GM19468 (cell line): Measurements from ENCODE around the gene HDAC3.

ENCODE experiments used
- ATAC-seq: cut with Tn5 transposase; IDR thresholded peaks from one replicate; pipeline ENCODE4 v1.9.1; 2021; ENCODE audit warnings: mild to moderate bottlenecking, moderate library complexity, moderate number of reproducible peaks; ENCODE audit not compliant: unreplicated experiment; ENCODE audit errors: extremely low read depth

HDAC3 gene

DNA sequence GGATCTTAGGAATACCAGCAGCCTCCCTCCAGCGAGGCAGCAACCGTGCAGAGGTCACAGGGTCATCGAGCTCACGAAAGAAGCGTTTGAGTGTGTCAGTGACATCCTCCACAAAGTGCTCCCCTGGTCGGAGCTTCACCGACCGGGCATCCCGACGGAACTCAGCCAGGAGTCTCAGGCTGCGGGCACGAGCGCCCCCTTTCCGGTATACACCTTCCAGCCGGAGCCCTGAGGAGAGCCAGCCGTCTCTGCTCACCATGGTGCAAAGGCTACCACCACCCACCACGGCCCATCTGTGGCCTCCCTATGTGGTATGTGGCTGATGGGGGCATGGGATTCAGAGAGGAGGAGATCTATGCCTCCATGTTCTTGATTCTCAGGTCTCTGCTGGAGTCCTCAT, 25.4 kb upstream of the HDAC3 start:
- no peak for ATAC-seq

DNA sequence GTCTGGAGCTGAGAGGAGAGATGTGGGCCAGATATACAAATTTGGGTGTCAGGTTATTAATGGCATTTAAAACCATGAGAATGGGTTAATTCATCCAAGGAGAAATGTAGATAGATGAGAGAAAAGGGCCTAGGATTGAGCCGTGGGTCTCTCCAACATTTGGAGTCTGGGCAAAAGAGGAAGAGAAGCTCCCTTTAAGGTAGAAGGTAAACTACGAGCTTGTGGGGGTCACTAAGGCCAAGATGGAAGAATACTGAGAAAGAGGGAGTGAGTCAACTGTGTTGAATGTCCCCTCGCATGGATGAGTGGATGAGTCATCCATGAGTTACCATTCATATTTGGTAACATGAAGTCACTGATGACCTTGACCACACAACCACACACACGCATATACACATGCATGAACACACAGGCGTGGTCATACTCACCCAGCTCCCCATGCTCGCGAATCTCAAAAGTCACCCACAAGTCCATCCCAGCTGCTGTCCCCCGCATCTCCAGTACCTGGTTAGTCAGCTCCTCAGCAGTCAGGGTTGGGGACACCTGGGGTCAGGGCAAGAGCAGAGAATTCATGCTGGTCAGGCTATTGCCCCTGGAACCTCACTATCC, 21.4 kb upstream of the HDAC3 start:
- ATAC-seq = no peak

DNA sequence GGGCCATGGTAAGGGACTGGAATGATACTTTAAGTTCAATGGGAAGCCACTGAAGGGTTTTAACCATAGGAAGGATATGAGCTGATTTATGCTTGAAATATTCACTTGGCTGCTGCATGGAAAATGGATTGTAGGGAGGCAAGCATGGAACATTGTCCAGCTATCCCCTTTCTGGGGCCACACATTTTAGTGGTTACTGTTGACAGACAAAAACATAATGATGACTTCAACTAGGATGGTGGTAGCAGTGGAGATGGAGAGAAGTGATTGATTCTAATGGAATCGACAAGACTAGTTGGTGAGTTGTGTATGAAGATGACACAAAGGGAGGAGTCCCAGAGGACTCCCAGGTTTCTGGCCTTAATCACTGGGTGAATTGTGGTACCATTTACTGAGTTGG, 20.8 kb upstream of the HDAC3 start:
- ATAC-seq = no peak

DNA sequence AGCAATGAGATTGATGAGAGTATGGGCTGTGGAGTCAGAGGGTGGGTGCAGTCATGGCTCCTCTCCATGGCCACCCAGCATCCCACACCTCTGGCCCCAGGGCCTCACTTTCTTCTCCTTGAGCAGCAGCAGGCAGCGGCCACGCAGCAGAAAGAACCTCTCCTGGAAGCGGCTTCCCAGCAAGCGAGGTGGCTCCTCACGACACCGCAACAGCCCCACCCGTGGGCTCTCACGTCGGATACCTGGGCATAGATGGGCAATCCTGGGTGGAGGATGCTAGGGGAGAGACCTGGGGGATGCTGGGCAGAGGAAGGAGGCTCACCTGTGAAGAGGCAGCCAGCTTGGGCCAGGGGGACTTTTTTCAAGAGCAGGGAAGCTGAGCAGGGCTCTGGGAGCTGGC, 19.7 kb upstream of the HDAC3 start:
- no peak for ATAC-seq

DNA sequence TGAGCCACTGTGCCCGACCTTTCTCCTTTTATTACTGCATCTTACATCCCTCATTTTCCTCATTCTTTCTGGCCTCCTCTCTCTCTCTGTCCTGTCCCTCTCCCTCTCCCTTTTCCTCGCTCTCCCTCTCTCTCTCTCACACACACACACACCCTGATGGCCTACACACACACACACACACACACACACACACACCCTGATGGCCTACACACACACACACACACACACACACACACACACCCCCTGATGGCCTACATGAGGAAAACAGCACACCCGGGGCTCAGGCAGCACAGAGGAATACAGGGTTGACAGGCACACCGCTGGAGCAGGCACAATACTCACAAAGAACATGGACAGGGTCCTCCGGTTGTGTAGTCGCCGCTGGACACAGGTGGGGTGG, 18.4 kb upstream of the HDAC3 start:
- no peak for ATAC-seq

DNA sequence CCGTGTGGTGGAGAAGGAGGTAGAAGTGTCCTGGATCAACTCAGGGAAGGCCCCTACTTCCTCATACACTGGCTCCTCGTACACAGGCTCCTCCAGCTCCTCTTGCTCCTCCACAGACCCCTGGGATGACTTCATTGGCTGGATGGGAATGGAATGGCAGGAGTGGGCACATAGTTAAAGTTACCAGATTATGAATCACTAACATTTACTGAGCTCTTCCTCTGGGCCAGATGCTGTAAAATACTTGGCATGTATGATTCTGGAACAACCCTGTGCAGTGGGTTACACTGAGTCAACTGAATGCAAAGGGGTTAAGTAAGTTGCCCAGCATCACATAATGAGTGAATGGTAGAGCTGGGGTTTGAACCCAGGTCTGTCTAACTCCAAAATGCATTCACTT, 17.6 kb upstream of the HDAC3 start:
- ATAC-seq = no peak

DNA sequence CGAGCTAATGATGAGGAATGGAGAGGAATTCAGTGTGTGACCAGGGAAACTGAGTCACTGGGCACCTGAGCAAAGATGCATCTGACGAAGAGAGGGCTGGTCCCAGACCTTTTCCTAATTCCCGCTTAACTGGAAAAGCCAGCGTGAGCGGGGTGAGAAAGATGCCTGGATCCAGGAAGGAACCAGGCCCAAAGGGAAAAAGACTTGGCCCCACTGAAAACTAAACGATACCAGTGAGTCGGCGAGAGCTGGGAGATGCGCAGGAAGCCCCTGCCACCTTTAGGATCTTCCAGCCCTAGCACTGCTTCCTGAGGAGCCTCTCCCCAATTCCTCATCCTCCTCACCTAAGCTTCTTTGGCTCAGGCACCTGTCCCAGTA, 15.1 kb upstream of the HDAC3 start:
- no peak for ATAC-seq

DNA sequence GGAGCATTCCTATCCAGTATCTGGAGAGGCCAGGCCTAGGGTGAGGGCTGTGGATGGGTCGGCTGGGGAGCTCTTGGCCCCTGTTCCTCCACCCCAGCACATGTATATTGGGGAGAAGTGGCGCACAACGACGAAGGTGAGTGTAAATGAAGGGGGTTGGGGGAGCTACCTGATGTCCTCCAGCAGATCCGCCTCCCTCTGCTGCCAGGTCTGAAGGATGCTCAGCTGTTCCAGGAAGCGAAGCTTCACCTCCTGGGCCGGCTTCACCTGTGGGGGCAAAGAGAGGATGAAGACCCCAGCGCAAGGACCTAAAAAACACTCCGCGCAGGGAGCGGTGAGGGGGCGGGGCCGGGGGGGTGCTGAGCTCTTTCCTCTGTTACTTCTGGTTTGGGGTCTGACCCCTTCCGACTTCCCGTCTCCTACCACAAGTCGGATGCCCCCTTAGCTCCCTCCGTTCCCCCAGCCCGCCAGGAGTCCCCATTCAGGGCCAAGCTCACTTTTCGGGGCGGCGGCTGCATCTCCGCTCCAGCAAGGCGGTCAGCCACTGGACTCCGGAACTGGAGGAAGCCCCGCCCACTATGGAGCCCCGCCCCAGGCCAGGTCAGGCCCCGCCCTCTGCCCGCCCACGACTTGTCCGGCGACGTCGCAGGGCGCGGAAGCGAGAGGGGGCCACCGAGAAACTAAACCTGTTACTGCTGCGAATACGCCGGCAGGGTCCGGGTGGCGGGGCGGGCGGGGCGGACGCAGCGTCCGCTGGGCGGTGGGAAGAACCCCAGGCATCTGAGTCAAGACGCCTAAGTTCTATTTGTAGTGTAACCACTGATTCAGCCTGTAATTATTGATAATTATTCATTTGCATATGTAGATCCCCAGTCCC, 14.4 kb upstream of the HDAC3 start, which contains the start of gene FCHSD1:
FCHSD1 (minus strand) TSS at position 568 of the 877 bp plus-strand sequence; CDS start at position 518, 50 bp downstream.
- ATAC-seq = peak; percentile 41

DNA sequence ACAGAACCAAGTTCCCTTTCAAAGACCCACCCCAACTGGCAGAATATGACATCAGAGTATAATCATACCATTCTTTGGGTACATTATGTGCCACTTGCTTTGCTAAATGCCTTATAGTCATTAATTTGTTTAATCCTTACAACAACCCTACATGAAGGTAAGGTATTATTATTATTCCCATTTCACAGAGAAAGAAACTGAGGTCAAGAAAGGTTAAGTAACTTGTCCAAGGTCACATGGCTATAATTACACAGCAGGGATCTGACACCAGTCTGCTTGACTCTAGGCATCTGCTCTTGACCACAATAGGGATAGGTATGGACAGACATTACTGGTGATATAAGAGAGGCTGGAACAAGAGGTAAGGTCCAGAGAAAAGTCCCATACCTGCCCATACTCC, 13.3 kb upstream of the HDAC3 start:
- ATAC-seq = no peak

DNA sequence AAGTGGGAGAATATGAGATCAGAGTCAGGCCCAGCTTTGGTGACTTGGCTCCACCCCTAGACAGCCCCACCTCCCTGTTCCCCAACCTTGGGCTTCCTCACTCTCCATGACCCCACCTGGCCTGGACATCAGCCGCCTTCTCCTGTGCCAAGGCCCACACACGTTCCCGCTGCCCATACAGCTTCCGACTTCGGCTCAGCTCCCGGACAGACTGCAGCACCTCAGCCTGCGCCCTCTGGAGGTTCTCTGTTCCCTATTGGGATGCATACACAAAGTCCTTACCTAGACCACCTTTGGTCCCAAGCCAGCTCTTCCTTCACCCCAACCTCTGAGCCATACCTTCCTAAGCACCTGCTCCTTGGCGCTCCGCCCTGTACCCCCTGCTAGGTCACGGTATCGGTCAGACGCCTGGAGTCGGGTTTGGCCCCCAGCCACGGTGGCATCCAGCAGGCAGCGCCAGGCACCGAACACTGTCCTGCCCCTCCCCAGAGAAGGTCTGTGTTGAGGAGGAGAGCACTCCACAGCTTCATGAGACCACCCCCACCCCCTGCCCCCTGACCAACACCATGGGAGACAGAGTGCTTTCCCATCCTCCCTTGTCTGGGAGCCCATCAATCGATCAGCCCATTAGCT, 12.5 kb upstream of the HDAC3 start:
- ATAC-seq = no peak

DNA sequence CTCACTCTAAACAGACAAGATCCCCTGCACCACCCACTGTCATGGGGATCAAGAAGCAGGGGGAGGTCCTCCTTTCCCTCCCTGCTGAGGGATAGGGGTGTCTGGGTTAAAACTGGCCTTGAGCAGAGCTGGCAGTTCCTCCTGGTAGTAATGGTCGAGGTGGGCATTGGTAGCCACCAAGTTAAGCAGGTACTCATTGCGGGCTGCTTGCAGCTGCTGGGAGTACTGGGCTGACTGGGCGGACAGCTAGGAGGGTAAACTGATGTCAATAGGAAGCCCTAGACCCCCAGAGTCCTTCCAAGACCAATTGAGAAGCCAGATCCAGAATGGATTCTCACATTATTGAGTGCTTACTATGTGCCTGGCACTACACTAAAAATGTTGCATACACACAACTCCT, 11.2 kb upstream of the HDAC3 start:
- no peak for ATAC-seq

DNA sequence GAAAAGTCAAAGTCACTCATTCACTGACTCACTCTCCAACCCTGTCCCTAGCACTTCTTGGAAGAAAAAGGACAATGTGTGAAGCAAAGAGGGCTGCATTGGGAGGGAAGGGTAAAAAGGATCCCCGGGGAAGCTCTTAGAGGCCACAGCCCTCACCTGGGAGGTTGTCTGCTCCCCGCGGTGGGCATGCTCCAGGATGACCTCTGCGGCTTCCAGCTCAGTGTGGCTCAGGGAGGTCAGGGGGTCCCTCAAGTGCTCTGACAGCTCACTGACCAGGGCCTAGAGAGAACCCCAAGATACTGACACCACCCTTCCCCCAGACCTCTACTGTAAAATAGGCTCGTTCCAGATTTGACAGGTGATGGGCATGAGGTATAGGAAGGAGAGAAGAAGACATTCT, 10.6 kb upstream of the HDAC3 start:
- ATAC-seq = no peak

DNA sequence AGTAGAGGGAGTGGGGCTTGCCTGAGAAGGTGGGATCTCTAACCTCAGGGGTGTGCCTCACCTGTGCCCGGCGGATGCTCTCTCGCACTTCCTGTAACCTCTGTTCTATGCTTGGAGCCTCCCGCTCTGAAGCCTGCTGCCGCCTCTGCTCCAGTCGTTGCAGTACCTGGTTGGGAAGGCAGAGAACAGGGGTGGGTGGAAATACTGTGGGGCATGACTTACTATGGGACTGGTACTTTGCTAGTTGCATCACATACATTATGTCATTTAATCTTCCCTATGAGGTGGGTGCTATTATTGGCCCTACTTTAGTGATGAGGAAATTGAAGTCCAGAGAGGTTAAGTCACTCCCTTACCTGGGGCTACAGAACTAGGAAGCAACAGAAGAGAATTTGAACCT, 9.4 kb upstream of the HDAC3 start:
- no peak for ATAC-seq

DNA sequence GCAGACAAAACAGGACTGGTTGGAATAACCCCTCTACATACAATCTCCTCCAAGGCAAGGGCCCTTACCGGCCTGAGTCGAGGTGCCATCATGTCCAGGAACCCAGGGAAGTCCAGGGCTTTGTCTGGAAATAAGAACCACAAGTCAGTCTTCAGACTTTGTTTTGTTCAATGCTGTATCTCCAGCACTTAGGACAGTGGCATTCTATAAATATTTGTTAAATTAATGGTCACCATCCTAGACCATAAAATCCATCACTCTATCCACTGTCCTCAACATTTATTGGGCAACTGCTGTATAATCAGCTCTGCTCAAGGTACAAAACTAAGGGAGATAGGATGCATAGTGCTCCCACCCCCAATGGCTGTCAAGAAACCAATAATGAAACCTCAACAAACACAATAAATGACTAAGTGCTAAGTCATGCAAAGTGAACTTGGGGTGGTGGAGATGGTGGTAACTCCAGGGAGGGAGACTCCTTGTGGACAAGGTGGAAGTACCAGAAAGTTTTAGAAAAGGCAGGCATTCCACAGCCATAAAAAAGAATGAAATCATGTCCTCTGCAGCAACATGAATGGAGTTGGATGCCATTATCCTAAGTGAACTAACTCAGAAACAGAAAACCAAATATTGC, 5.1 kb upstream of the HDAC3 start:
- peak; percentile 34 for ATAC-seq

DNA sequence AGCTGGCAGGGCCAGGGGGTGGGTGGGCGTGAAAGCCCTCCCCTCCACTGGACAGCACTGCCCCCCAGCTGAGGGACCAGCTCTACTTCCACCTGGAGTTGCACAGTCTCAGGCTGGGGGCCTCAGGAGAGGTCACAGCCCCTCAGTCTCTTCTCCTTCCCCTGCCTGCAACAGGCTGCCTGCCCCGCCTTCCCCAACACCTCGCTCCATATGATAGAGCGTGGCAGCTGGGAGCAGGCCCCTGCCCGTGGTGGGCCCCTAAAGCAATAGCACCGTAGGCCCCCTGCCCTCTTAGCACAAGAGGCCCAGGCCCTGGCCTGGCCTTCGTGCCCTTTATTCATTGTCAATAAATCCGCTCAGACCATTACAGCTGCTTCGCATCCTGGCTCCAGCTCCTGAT, 4.0 kb upstream of the HDAC3 start:
- no peak for ATAC-seq

DNA sequence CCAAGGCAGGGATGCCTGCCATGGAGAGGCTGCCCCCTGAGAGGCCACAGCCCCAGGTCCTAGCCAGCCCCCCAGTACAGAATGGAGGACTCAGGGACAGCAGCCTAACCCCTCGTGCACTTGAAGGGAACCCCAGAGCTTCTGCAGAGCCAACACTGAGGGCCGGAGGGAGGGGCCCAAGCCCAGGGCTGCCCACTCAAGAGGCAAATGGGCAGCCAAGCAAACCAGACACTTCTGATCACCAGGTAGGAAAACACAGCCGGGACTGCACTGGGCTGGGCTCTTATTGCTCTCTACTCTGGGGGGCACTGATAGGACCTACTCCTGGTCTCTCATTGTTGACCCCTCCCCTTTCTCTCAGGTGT, 3.4 kb upstream of the HDAC3 start:
- ATAC-seq = no peak

DNA sequence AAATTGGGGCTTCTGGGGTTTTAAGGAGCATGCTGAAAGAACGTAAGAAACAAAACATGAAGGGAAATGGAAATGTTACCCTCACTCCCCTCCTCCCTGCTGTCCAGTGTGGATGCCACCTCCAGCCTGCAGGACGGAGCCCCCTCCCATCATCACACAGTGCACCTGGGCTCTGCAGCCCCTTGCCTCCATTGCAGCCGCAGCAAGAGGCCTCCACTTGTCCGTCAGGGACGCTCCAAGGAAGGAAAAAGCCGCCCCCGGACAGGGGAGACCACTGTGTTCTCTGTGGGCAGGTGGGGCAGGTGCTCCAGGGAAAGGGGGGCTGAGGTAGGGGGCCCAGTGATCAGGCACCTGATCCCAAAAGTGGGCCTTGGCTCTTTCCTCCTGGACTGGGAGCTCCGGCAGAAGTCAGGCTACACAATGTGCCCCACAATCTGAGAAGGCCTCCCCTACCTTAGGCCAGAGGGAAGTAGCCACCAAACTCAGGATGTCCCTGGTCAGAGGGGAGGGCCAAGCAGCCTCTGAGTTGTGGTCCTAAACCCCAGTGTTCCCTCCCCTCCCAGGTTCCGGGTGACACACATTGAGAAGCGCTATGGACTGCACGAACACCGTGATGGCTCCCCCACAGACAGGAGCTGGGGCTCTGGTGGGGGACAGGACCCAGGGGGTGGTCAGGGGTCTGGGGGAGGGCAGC, 2.9 kb upstream of the HDAC3 start:
- ATAC-seq = no peak

DNA sequence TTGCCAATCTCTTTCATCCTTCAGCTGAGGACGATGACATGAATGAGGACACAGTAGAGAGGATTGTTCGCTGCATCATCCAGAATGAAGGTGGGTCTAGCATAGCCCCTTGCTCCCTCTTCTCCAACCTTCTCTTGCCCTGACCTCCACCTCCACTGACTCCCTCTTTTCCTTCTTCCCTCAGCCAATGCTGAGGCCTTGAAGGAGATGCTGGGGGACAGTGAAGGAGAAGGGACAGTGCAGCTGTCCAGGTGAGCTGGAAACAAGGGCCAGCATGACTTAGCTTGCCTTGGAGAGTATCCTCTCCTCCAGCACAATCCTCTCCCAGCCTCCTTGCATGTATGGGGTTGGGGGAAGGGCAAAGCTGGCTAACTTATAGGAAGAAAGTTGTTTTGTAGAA, 2.1 kb upstream of the HDAC3 start:
- ATAC-seq = no peak

DNA sequence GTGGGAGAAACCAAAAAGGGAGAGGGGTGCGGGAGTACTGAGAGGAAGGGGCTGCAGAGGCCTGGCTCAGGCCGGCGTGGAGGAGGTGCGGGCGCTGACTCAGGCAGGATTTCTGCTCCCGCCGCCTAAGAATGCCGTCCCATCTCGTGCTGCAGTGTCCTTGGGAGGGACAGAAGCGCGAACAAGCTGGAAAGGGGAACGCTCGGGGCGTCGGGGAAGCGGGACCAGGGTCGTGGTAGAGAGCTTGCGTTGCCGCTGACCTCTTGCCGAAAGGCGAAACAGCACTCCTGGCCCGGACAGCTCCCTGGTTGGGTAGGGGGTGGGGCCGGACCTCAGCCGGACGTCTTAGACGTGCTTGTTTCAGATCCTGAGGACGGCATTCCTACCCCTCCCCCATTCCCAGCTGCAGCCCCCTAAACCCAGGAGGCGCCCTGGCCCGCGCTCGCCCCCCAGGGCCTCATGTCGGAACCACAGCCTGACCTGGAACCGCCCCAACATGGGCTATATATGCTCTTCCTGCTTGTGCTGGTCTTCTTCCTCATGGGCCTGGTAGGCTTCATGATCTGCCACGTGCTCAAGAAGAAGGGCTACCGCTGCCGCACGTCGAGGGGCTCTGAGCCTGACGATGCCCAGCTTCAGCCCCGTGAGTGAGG, 1.2 kb upstream of the HDAC3 start:
- no peak for ATAC-seq
